HAP-1 (cell line): ENCODE results near the gene PRKCQ.

ENCODE experiments used
- DNase-seq, 2 experiments: peaks; one replicate each; pipeline ENCODE4 v3.0.0-alpha.2; 2016 to 2020; ENCODE audit warnings: low spot score in 2 of 2
- H3K27me3 ChIP-seq: fragments of 250-450 bp; sonication (Bioruptor Pico); 2 replicates; pipeline ENCODE4 v1.5.1; 2020; ENCODE audit warnings: low read depth, mild to moderate bottlenecking, moderate library complexity
- H3K36me3 ChIP-seq: fragments of 250-450 bp; sonication (Bioruptor Pico); replicated peaks from 2 replicates; pipeline ENCODE4 v1.5.1; 2020; ENCODE audit warnings: mild to moderate bottlenecking
- H3K4me1 ChIP-seq: fragments of 250-450 bp; sonication (Bioruptor Pico); 2 replicates; pipeline ENCODE4 v1.5.1; 2020; ENCODE audit warnings: mild to moderate bottlenecking
- H3K4me3 ChIP-seq: fragments of 250-450 bp; sonication (Bioruptor Pico); 2 replicates; pipeline ENCODE4 v1.5.1; 2020; ENCODE audit warnings: mild to moderate bottlenecking, moderate library complexity
- H3K9me3 ChIP-seq: fragments of 250-450 bp; sonication (Bioruptor Pico); 2 replicates; pipeline ENCODE4 v1.5.1; 2020; ENCODE audit warnings: mild to moderate bottlenecking, moderate library complexity
- in situ Hi-C: fragments of 300-500 bp; cut with MboI; formaldehyde crosslinking; loops from 3 replicates; pipeline ENCODE4 v1.14.3; 2020; ENCODE audit warnings: low sequenced_read_pairs, inconsistent platforms, mixed read lengths

PRKCQ gene

DNA sequence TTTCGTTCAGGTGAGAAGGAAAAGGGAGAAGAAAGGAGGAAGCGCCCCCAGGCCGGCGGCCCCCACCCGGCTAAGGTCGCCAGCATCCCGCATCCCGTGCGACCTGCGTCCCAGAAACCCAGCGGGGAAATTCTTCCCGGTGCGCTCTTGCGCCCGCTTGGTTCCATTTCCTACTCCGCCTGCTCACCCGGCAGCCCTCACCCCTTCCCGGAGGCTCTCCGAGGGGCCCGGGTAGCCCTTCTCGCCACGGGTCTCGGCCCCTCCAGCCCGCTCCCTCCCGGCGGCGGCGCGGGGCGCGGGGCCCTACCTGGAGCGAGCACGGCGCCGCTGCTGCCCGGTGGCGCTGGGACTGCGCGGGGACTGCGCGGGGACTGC, at the start of gene PRKCQ:
PRKCQ (minus strand) TSS at position 373 of the 375 bp plus-strand sequence. CDS start 65,141 bp downstream, outside the sequence.
- peak; percentile 40 to 56 for DNase-seq
- no peaks in the 10 kb centered on the region for H3K9me3 ChIP-seq
- peak within 1 kb of the TSS; percentile 53 for H3K4me3 ChIP-seq
- peaks cover 35% of the 10 kb centered on the region for H3K27me3 ChIP-seq
- H3K4me1 ChIP-seq: peaks cover 12% of the 10 kb centered on the region
- in situ Hi-C loops: no loop called here
- peaks cover 2% of the 10 kb centered on the region; the same call in 1 of the 2 replicates for H3K36me3 ChIP-seq

DNA sequence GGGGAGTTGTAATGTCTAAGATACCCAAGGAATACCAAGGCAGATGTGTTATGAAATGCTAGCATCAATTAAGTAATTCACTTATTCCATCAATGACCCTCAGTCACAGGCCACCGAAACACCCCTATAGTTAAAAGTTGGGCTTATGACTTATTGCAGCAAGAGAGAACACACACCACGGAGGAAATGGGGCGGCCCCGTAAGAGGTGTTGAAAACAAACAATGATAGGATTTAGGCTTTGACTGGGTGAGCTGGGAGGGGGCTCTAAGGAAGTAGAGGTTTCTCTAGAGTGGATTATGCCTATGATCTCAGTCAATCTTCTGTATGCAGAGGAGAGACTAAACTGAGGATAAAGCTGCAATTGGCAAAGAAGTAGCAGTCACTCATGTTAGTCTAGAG, 45.4 kb upstream of the PRKCQ start:
- no peaks in the 10 kb centered on the region for H3K36me3 ChIP-seq
- H3K4me3 ChIP-seq: no peak overlapping the region
- in situ Hi-C loops: no loop called here
- H3K9me3 ChIP-seq: no peaks in the 10 kb centered on the region
- no peak for DNase-seq
- peaks cover 15% of the 10 kb centered on the region for H3K4me1 ChIP-seq
- H3K27me3 ChIP-seq: no peaks in the 10 kb centered on the region

DNA sequence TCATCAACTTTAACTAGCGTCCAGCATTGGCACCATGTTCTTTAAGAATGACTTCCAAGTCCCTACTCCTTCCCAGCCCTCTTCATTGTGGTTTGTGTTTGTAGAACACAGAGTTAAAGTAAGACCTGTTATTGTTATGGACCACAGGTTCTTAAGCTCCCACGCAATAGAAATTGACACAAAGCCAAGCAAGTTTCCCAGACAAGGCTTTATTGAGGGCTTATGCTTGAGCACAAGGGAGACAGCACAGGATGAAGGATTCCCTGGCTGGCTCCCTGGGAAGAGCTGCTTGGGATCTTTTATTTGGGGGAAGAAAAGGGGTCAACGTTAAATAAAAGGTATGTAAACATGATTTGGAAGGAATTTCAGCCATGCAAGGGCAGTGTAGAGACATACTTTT, 44.3 kb upstream of the PRKCQ start:
- Histone ChIP-seq H3K9me3 (no peaks in the 10 kb centered on the region), H3K4me3 (no peak overlapping the region), H3K4me1 (peaks cover 15% of the 10 kb centered on the region), H3K27me3 (no peaks in the 10 kb centered on the region), H3K36me3 (no peaks in the 10 kb centered on the region)
- in situ Hi-C loops: no loop called here
- peak; percentile 44 to 60 for DNase-seq

DNA sequence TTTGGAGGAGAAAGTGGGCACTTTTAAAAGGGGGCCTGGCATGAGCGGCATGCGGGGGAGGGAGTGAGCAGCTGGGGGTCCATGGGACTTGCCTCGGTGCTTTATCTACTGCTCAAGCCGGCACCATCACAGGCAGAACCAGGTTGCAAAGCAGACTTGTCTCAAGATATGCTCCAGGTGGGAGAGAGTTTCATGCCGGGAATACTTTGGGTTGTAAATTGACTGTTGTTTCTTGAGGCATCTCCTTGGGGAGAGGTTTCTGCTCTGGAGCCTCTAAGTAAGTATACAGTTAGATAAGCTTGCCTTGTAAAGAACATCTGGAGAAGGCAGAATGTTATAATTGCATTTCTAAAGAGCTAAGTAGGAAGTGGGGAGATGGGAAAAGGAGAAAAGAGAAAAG, 42.8 kb upstream of the PRKCQ start:
- H3K9me3 ChIP-seq: no peaks in the 10 kb centered on the region
- H3K36me3 ChIP-seq: no peaks in the 10 kb centered on the region
- peaks cover 15% of the 10 kb centered on the region for H3K4me1 ChIP-seq
- H3K4me3 ChIP-seq: no peak overlapping the region
- in situ Hi-C loops: no loop called here
- no peaks in the 10 kb centered on the region for H3K27me3 ChIP-seq
- no peak for DNase-seq

DNA sequence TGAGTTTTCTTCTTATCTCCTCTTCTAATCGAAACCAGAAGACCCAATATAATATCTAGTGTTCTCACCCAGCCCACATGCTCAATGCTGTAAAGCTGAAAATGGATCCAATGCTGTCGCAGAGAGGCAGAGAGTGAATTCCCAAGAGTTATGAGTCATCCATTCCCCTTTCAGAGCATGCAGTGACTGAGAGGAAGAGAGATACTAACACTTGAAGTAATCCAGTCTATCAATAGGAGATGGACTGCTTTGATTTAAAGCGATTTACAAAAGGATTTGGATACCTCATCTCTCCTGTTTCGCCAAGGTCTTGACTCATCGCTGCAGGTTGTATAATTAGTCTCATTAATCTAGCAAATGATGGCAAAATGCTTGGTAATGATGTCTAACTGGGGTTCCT, 41.5 kb upstream of the PRKCQ start:
- Histone ChIP-seq H3K27me3 (no peaks in the 10 kb centered on the region), H3K4me1 (peaks cover 15% of the 10 kb centered on the region), H3K36me3 (no peaks in the 10 kb centered on the region), H3K9me3 (no peaks in the 10 kb centered on the region), H3K4me3 (no peak overlapping the region)
- DNase-seq: peak; percentile 13 to 41
- in situ Hi-C loops: no loop called here

DNA sequence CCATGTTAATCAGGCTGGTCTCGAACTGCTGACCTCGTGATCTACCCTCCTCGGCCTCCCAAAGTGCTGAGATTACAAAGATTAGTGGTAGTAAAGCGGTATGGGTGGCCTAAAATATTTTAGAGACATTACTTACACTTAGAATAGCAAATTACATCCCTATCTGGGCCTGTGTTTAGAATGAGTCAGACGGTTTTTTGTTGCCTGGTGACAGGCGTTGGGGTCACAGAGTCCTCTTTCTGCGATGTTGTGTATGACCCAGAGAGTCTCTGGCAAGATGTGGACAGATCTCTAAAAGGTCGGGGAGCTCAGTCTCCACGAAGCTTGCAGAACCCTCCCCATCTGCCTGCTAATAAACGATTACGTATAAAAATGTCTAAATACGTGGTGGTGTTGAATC, 39.6 kb upstream of the PRKCQ start:
- peaks cover 15% of the 10 kb centered on the region for H3K4me1 ChIP-seq
- no peaks in the 10 kb centered on the region for H3K36me3 ChIP-seq
- no peak for DNase-seq
- in situ Hi-C loops: no loop called here
- no peak overlapping the region for H3K4me3 ChIP-seq
- H3K9me3 ChIP-seq: no peaks in the 10 kb centered on the region
- no peaks in the 10 kb centered on the region for H3K27me3 ChIP-seq

DNA sequence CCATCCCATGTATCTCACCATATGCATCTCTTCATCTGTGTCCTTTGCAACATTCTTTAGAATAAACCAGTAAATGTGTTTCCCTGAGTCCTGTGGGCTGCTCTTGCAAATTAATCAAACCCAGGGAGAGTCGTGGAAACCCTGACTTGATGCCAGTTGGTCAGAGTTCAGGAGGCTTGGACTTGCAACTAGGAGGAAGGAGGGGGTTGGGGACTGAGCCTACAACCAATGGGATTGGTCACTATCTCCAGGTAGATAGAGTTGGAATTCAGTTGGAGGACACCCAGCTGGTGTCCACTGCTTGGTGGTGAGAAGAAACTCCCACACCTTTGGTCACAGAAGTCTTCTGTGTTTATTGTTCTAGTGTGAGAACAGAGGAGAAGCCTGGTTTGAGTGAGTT, 38.3 kb upstream of the PRKCQ start:
- DNase-seq: no peak
- no peaks in the 10 kb centered on the region for H3K9me3 ChIP-seq
- H3K4me3 ChIP-seq: no peak overlapping the region
- H3K36me3 ChIP-seq: no peaks in the 10 kb centered on the region
- H3K4me1 ChIP-seq: peaks cover 10% of the 10 kb centered on the region
- in situ Hi-C loops: no loop called here
- no peaks in the 10 kb centered on the region for H3K27me3 ChIP-seq

DNA sequence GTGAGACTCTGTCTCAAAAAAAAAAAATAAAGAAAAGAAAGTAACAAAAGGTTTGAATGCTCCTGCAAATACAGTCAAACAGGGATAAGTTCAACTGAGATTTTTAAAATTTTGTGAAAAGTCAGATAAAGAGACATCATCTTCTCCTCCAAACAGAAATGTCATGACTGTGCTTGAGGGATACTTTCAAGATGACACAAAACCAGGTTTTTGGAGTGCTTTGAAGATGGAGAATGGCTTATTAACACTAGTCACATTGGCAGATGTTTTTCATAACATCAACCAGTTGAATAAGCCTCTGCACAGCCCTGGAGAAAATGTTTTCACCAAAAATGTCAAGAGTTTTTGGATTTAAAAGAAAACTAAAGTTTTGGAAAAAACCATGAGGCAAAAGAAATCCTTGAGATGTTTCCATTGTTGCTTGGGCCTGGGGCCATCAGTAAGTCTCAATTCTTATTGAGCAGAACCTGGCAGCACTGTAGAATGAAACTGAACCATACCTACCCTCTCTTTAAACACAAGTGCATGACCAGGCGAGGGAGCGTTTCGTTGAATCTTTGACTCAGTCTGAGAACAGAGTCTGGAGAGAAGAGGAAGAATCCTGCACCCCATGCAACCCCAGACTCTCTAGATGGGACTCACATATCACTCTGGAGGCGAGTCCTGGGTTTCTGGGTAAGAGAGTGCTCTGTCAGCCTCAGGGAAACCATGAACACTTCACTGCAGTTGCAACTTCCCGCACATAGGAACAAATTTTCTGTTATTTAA, 37.4 kb upstream of the PRKCQ start:
- H3K9me3 ChIP-seq: no peaks in the 10 kb centered on the region

DNA sequence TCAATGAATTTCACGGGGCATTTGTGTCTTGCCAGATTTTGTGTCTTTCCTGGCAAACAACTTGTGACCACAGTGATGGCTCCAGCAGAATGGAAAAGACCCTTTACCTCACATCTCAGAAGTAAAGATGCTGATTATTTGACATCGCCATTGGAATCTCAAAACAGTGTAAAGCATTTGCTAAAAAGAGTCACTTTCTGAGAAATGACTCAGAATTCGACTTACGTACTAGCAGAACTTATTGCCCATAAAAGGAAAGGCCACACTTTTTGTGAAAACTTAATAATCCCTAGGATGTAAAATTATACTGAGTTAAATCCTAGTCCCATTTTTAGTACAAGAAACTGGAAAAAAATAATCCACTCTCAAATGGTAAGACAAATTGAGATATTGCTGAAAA, 35.9 kb upstream of the PRKCQ start:
- Histone ChIP-seq H3K9me3 (no peaks in the 10 kb centered on the region), H3K4me3 (no peak overlapping the region), H3K4me1 (peaks cover 2% of the 10 kb centered on the region), H3K27me3 (peaks cover 4% of the 10 kb centered on the region), H3K36me3 (no peaks in the 10 kb centered on the region)
- no peak for DNase-seq
- in situ Hi-C loops: no loop called here

More for the DNA sequence above, 37.4 kb upstream of the PRKCQ start:
- no peak overlapping the region for H3K4me3 ChIP-seq
- H3K4me1 ChIP-seq: peaks cover 10% of the 10 kb centered on the region
- no peaks in the 10 kb centered on the region for H3K36me3 ChIP-seq
- in situ Hi-C loops: no loop called here
- peaks cover 4% of the 10 kb centered on the region for H3K27me3 ChIP-seq
- no peak for DNase-seq

DNA sequence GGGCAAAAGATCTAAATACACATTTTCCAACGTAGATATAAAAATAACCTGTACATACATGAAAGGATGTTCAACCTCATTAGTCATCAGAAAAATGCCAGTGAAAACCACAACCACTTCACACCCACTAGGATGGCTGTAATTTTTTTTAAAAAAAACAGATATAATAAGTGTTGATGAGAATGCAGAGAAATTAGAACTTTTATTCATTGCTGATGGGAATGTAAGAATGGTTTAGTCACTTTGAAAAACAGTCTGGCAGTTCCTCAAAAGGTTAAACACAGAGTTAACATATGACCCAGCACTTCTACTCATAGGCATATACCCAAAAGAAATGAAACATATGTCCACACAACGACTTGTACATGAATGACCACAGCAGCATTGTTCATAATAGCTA, 32.3 kb upstream of the PRKCQ start:
- Histone ChIP-seq H3K36me3 (no peaks in the 10 kb centered on the region), H3K4me1 (no peaks in the 10 kb centered on the region), H3K9me3 (no peaks in the 10 kb centered on the region; the same call in 1 of the 2 replicates), H3K4me3 (no peak overlapping the region), H3K27me3 (peaks cover 4% of the 10 kb centered on the region)
- in situ Hi-C loops: no loop called here
- no peak for DNase-seq

DNA sequence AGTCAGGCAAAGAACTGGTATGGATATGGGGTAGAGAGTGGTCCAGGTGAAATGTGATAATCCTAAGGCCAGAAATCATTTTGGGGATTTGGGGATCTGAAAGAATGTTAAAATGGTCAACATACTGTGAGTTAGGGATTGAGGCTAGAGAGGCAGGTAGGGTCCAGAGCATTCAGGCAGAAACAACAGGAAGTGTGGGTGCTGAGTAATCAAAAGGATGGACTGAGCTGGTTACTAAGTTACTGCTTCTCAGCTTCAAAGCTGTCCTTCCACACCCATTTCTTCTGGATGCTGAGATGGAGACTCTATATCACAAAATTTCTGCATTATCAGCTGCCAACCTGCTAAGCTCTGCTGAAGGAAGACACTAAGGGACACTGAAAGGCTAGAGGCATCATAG, 30.6 kb upstream of the PRKCQ start:
- Histone ChIP-seq H3K27me3 (peaks cover 4% of the 10 kb centered on the region), H3K4me3 (no peak overlapping the region), H3K9me3 (no peaks in the 10 kb centered on the region; the same call in 1 of the 2 replicates), H3K4me1 (no peaks in the 10 kb centered on the region), H3K36me3 (no peaks in the 10 kb centered on the region)
- in situ Hi-C loops: no loop called here
- no peak for DNase-seq

DNA sequence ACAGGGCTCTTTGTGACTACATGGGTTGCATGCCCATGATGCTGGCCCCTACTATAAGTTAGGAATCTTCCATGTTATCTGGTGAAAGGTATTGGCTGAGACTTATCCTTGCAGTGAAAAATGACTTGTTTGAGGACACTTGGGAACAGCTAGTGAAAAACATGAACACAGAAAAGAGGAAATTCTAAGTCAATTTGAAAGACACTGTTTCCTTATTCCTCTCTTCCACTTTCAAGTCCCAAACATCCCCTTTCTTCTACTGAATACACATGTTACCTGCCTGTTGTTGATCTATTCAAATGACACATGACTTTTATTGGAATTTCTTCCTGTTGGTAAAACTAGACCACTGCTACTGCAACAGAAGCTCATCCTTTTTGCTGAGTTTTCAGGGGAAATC, 29.5 kb upstream of the PRKCQ start:
- Histone ChIP-seq H3K4me3 (no peak overlapping the region), H3K36me3 (no peaks in the 10 kb centered on the region), H3K4me1 (no peaks in the 10 kb centered on the region), H3K9me3 (no peaks in the 10 kb centered on the region; the same call in 1 of the 2 replicates), H3K27me3 (peaks cover 4% of the 10 kb centered on the region)
- no peak for DNase-seq
- in situ Hi-C loops: no loop called here

DNA sequence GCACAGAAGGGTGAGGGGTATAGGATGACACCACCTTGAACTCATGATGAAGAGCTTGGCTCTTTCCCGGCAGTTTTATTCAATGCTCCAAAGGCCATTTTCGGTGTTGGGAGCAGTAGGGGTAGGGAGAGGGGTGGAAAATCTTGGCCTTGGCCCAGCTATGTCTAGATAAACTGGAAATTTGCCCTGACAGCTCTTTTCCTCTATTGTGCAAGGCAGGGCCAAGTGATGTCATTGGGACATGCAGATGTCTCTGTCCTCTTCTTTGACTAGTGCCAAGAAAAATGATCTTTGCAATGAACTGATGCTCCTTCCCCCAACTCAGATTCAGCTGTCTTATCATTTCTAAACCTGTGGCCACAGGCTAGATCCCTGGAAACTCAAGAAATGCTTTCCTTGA, 27.7 kb upstream of the PRKCQ start:
- H3K27me3 ChIP-seq: peaks cover 2% of the 10 kb centered on the region
- in situ Hi-C loops: no loop called here
- H3K36me3 ChIP-seq: no peaks in the 10 kb centered on the region
- no peak for DNase-seq
- no peaks in the 10 kb centered on the region; the same call in 1 of the 2 replicates for H3K9me3 ChIP-seq
- H3K4me3 ChIP-seq: no peak overlapping the region
- H3K4me1 ChIP-seq: no peaks in the 10 kb centered on the region

DNA sequence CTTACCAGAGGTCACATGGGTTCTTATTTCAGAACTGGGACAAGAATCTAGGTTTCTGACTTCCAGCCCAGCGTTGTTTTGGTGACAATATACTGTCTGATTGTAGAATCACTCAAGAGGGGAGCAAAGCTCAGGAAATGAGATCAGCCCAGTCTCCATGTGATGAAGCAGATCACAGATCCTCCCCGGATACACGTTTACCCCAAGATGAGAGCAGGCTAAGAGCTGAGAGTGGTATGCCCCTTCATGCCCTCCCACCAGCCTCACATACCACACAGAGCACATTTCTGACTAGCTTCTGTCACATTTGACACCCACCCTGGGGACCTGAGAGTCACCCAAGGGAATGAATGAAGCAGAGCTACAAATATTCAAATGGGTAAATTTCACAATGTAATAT, 27.1 kb upstream of the PRKCQ start:
- in situ Hi-C loops: no loop called here
- Histone ChIP-seq H3K36me3 (no peaks in the 10 kb centered on the region), H3K4me1 (no peaks in the 10 kb centered on the region), H3K9me3 (no peaks in the 10 kb centered on the region; the same call in 1 of the 2 replicates), H3K4me3 (no peak overlapping the region), H3K27me3 (peaks cover 6% of the 10 kb centered on the region; the same call in 1 of the 2 replicates)
- no peak for DNase-seq
